Fibroblast of skin of right biceps (primary cell): ENCODE data around the gene ANKRD9.
"Not testable (repeated sequence)": the region's sequence is repeated elsewhere in the genome, so short reads cannot be mapped to it uniquely, and the experiment has no call there.

Experiments used
- DNase-seq: peaks from one replicate; pipeline ENCODE4 v3.0.0-alpha.2; 2013

The ANKRD9 gene, protein sequence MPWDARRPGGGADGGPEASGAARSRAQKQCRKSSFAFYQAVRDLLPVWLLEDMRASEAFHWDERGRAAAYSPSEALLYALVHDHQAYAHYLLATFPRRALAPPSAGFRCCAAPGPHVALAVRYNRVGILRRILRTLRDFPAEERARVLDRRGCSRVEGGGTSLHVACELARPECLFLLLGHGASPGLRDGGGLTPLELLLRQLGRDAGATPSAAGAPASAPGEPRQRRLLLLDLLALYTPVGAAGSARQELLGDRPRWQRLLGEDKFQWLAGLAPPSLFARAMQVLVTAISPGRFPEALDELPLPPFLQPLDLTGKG

DNA sequence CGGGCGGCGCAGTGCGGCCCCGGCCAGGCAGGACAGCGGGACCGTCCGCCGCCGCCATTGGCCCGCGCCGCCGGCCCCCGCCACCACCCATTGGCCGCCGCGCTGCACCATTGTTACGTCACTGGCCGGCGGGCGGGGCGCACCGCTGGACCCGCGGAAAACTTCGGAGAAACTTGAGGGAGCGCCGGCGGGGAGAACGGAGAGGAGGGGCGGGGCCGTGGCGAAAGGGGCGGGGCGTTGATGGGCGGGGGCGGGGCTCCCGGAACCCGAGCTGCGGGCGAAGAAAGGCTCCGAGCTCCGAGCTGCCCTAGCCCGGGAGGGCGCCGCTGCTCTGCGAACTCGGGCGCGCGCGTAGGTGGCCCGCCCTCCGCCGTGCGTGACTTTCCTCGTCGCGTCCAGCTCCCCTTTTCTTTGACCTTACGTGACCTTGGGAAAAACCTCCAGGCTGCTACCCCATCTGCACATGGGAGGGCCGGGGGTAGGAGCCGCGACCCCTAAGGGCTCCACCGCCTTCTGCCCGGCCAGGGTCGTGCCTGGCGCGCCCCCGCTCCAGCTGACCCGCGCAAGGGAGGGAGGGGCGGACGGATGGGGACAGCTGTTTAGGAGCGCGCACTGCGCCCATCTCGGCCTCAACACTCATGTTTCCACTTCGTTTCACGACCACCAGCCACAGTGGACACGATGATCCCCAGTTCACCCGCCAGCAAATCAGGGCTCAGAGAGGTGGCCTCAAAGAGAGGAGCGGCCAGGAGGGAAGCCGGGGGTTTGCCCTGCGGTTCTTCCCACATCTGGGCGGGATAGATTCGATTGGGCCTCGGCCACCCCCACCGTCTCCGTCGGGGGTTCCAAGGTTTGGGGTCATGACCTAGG lies at the start of gene ANKRD9:
ANKRD9 (minus strand) TSS at position 31 of the 870 bp plus-strand sequence. CDS start 1,887 bp downstream, outside the sequence.
- peak; percentile 94 for DNase-seq

GRCh38 chr14:102558556-102558955 lies 49.0 kb upstream of the ANKRD9 start:
- no peak for DNase-seq

DNA sequence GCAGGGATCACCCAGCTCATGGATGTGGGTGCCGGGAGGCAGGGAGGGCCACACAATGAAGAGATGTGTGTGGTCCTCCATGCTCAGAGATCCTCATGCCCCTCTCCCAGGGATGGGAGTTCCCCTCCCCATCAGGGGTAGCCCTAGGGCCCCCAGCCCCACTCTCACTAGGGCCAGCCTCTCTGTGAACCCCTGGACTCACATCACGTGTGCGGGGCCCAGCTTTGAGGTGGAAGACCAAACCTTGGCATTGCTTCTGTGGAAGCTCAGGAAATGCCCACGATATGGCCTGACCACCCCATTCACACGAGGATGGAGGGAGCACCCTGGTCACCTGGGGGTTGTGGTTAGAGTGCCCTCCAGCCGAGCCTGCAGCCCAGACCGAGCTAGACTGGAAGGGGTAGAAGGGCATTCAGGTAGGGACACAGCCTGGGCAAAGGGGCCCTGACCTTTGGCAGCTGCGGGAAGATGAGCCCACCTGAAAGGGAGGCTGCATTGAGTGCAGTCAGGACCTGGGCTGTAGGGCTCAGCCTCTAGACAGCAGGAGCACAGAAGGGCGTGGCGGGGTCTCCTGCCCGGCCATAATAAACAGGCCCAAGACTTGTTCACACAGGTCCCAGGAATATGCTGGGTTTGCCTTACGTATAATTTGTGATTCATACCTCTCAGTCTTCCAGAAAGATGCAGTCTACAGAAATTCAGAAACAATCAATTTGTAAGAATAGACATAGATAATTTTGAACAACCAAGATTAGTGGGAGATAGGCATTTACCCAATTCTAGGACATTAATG lies 48.1 kb upstream of the ANKRD9 start:
- no peak for DNase-seq

DNA sequence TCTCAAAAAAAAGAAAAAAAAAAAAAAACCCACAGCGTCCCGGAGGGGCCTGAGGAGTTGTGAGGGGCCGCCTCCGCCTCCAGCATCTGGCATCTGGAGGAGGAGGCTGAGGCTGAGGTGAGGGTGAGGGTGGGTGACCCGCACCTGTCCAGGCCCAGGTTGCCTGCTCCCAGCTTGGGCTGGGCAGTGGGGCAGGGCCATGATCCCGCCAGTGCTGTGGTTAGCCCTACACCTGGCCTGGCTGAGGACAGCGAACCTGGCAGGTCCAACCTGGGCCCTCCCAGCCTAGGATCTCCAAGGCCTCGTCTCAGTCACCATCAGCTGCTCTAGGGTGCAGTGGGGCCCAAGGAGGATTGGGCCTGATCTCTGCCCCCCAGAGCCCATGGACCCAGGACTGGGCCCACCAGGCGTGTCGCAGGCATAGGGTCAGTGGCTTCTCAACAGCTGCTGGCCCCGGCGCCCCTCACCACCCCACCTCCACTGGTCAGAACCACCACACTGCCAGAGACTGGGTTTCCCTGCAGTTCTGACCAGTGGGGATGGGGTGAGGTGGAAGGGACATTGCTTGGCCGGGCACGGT lies 46.6 kb upstream of the ANKRD9 start:
- DNase-seq = no peak

DNA sequence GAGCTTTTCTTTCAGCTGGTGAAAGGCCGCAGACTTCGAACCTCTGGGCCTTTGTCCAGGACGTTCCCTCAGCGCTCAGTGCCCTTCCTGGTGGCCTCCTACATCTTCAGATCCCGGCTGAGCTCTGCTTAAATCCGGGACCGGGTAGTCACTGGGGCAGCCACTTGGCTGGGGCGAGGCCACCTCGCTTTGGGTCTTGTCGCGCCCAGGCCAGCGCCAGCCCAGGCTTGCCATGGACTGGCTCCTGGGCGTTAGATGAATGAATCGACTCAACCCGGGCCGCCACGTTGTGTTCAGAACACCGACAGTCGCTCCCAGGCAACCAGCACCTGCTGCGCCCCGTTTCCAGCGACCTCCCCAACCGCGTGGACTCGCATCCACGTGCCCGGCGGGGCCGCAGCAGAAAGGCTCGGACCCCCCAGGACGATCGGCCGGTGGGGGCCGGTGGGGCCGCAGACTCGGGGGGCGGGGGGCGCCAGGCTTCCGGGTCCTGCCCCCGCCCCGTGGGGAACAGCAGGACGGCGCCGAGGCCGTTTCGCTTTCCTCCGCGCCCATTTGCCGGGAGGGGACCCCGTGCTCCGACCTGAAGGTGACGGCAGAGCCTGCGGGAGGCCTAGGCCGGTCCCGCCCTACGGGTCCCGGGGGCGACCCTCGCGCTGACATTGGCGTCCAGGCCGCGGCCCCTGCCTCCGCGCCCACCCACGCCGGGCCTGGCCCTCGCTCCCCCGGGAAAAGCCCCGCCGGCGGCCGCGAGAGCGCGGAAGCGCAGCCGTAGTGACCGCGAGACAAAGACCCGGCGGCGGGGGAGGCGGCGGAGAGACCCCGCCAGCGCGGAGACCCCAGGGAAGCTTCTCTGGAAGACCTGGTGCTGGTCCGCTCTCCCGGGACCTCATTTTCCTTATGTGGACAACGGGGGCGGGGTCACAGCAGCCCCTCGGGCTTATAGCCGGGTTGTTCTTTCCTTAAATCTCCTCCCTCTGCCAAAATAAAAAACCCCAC lies 45.5 kb upstream of the ANKRD9 start:
- DNase-seq = peak; percentile 46

DNA sequence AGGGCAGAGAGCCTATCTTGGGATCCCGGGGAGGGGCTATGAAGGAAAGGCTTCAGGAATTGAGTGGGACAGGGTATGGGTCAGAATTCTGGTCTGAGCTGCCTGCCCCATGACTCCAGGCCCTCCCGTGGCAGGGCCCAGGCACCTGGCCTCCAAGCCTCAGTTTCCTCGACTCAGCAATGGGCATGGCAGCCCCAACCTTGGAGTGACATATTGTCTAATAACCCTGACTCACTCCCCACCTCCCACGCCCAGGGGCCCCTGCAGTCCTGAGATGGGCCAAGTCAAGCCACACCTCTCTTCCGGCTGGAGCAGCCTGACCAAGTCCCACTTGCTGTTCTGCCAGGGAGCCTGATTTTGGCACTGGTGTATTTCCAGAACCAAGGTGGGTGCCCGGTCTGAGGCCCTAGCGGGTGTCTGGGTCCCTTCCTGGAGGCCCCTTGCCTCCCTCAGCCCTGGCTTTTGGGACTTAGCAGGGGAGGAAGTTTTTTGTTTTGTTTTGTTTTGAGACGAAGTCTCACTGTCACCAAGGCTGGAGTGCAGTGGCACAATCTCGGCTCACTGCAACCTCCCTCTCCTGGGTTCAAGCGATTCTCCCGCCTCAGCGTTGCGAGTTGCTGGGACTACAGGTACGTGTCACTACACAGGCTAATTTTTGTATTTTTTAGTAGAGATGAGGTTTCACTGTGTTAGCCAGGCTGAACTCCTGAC lies 42.6 kb upstream of the ANKRD9 start:
- DNase-seq = peak; percentile 34

DNA sequence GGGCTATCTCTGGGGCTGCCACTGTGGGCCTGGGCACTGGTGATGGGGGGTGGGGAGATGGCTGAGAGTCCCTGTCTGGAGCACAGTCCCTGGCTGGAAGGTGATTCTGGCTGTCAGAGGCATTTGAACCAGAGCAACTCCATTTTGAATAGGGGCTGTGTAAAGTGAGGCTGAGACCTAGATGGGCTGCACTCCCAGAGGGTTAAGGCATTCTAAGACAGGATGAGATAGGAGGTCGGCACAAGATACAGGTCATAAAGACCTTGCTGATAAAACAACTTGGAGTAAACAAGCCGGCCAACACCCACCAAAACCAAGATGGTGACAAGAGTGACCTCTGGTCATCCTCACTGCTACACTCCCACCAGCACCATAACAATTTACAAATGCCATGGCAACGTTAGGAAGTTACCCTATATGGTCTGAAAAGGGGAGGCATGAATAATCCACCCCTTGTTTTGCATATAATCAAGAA lies 41.4 kb upstream of the ANKRD9 start:
- DNase-seq = not testable (repeated sequence)

DNA sequence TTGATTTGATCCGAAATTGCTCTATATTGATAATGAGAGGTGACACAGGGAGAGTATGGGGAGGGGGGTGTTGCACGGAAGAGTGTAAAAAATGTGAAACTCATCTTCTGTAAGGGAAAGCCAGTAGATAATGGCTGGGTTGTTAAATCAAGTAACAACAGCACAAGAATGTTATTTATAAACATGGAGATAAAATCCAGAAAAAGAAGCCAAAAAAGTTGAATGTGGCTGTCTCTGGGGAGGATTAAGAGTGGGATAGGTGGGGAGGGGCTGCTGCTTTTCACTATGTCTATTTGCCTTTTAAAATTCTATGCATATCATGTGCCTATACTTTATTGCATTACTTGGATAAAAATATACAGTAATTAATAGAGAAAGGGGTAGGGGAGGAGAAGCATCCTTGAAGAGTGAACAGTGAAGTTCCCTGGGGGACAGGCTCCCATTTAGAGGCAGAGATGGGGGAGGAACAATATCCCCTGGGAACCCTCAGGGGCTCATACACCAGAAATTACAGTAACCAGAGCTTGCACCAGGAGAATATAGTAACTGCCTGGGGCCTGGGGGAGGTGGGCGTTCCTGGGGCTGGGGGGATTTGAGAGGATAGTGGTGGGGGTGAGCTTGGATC lies 39.2 kb upstream of the ANKRD9 start:
- DNase-seq = no peak

GRCh38 chr14:102545461-102546265 lies 36.1 kb upstream of the ANKRD9 start:
- peak; percentile 65 for DNase-seq

- no peak for DNase-seq
These were observed 35.3 kb upstream of the ANKRD9 start for GRCh38 chr14:102544747-102545460.

DNA sequence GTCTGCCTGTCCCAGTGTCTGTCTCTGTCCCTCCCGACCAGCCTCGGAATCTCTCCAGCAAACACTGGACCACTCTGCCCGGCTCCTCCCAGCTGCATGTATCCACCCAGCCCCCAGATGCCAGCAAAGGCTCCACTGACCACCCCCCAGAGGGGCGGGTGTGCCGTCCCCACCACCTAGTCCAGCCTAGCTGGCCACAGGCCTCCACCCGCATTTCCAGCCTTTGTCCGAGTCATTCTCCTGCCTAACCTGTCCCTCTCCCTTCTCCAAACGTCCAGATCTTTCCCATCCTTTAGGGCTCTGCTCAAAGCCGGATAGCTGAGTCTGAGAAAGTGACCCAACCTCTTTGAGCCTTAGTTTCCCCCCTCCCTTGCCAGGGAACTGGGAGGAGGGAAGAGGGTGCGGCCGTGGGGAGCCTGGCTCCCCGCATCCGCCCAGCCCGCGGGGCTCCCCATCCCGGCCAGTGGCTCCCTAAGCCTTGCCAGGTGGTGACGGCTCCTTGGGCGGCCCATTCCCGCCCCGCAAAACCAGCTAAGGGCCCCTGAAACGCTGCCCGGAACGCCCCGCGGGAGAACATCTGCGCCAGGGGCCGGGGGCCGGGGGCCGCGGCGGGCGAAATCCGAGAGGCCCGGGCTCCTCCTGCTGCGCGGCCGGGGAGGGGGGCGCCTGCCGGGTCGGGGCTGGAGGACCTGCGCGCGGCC lies 34.6 kb upstream of the ANKRD9 start:
- DNase-seq = no peak

- no peak for DNase-seq
These were observed 32.2 kb upstream of the ANKRD9 start for GRCh38 chr14:102541771-102542170.

GRCh38 chr14:102541029-102541491 lies 31.5 kb upstream of the ANKRD9 start:
- DNase-seq = not testable (repeated sequence)

DNA sequence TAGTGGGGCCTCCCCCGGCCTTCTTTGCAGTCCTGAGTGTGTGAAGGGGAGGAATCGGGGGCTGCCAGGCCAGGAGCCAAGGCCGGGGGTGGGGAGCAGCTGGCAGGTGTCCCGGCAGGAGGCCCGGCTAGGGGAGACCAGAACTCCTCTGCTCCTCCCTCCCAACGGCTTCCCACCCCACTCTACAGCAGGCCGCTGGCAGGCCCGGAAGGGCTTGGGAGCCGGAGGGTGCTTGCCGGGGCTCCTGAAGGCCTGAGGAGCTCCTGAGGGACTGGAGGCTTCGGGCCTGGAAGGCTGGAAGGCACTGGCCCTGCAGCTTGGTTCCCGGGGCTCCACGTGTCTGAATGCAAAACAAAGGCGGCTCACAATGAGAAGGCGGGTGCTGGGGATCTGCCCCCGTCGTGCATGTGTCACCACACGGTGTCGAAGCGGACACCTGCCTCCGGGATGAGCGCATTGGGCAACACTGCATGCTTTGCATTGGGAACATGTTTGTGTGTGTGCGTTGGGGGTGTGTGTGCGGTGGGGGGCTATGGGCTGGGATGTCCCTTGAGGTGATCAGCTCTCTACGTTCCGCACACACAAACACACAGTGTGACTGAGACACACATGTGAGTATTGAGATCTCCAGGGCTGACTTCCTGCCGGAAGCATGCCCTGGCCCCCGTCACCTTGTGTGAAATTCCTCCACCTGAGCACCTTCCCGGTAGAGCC lies 30.9 kb upstream of the ANKRD9 start:
- peak; percentile 51 for DNase-seq

DNA sequence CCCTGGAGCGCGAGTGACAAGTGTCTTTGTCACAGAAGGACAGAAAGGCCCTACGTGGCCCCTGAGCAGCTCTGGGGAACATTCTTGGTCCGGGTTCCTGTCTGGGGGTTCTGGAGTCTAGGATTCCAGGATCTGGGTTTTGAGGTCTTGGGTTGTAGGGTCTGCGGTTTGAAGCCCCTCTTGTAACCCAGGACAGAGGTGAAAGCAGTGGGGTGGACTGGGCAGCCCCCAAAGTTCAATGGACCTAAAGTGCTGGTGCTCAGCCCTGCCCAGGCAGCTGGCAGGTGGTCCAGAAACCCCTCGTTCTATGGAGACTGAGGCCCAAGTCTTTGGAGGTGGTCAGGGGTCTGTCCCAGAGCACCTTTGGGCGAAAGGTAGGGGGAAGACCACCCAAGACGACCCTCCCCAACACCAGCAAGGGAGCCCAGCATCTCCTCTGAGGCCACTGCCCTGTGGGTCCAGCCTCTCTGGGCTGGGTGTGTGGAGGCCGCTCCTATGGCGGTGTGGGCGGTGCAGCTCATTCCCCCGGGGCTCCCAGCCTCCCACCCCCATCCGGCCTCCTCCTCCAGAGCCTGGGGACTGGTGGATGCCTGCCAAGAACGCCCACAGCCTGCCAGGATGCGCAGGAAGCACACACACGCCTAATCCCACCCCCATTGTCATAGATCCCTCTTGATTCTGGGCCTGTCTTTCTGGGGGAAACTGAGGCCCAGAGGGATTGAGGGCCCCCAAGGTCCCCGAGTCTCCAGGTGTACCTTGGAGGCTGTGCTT lies 30.2 kb upstream of the ANKRD9 start:
- peak; percentile 90 for DNase-seq
